ENCODE results near the gene SYNGR4.

GRCh38 chr19:48367855-48368254, 3.7 kb downstream of the SYNGR4 start:
- TF ChIP-seq CTCF (IDR thresholded peaks at IDR 0.05) (no peak), POLR2A (IDR thresholded peaks at IDR 0.05) (no peak)

Data from Peyer's patch (tissue), 4 donors.